HepG2 (cell line): ENCODE measurements around the gene SPTA1. TPM values are rescaled to one million over a fixed set of nuclear protein-coding genes. Genes with fewer than 3 reads are reported as not detected.

ENCODE experiments used
- ATAC-seq: fragments of 200-7000 bp; cut with Tn5 transposase; 3 replicates; pipeline ENCODE4 v1.9.1; 2020; ENCODE audit warnings: mild to moderate bottlenecking, moderate library complexity
- BruUV-seq: library from RNA; stranded (reverse); fragments of 400-500 nt; replicated peaks from 2 replicates; lab custom pipeline; 2021; lab: Mats Ljungman, UMichigan
- CTCF ChIA-PET: fragments of 300-600 bp; formaldehyde crosslinking; extraction: SDS; loops from one replicate; lab custom pipeline; 2021; ENCODE audit warnings: low total read pairs, inconsistent platforms, low intra/inter-chr PET ratio; lab: Yijun Ruan, JAX
- POLR2A ChIA-PET: fragments of 350-600 bp; sonication (Branson Sonifier 250); formaldehyde crosslinking; loops from one replicate; lab custom pipeline; 2020; ENCODE audit warnings: antibody characterized with exemption, inconsistent platforms; lab: Yijun Ruan, JAX
- DNase-seq: peaks from one replicate; pipeline ENCODE4 v3.0.0-alpha.2; 2015; ENCODE audit warnings: low spot score
- FAIRE-seq: peaks from 3 replicates; lab custom pipeline; 2011; peaks lifted over from hg19 to GRCh38; lab: Jason Lieb, UNC
- H2AFZ ChIP-seq: one replicate; pipeline ENCODE4 v1.6.1; 2011; ENCODE audit warnings: low read length, inconsistent platforms
- H3K27ac ChIP-seq: fragments of 300-600 bp; 3 replicates; pipeline ENCODE4 v1.8.0; 2011; ENCODE audit warnings: mixed run types, mild to moderate bottlenecking, mixed read lengths, low read length, inconsistent platforms; ENCODE audit not compliant: insufficient read depth; ENCODE audit errors: extremely low read length
- H3K27me3 ChIP-seq, 2 experiments: fragments of 200-600 bp in 1 of 2; 2 replicates in 1 of 2; 3 replicates in 1 of 2; pipeline versions ENCODE4 v1.6.0 to v1.8.0; 2011; ENCODE audit warnings: low read length in 2 of 2, mild to moderate bottlenecking in 2 of 2, moderate library complexity in 2 of 2, inconsistent platforms in 1 of 2; ENCODE audit not compliant: insufficient read depth in 2 of 2, control insufficient read depth in 1 of 2
- H3K36me3 ChIP-seq, 2 experiments: fragments of 200-600 bp in 1 of 2; replicated peaks in 1 of 2; 2 replicates in 1 of 2; 3 replicates in 1 of 2; pipeline versions ENCODE4 v1.5.1 to v1.8.0; 2011; ENCODE audit warnings: low read length in 2 of 2, inconsistent platforms in 1 of 2; ENCODE audit not compliant: insufficient read depth in 2 of 2, control insufficient read depth in 1 of 2
- H3K4me1 ChIP-seq: 2 replicates; pipeline ENCODE4 v1.5.1; 2012; ENCODE audit warnings: low read length, inconsistent platforms; ENCODE audit not compliant: insufficient read depth
- H3K4me2 ChIP-seq: 2 replicates; pipeline ENCODE4 v1.6.0; 2011; ENCODE audit warnings: low read depth, low read length, inconsistent platforms
- H3K4me3 ChIP-seq, 3 experiments: fragments of 200-600 bp in 1 of 3; sonication (generic), shearing (Covaris generic) in 1 of 3; replicated peaks in 1 of 3; 2 replicates each; pipeline ENCODE4 v1.5.1; 2011 to 2016; ENCODE audit warnings: low read length in 3 of 3, inconsistent platforms in 2 of 3, low read depth in 2 of 3, mild to moderate bottlenecking in 2 of 3, control low read depth in 1 of 3, mixed read lengths in 1 of 3; ENCODE audit not compliant: insufficient read depth in 1 of 3
- H3K79me2 ChIP-seq: one replicate; pipeline ENCODE4 v1.6.1; 2011; ENCODE audit warnings: low read length, inconsistent platforms; ENCODE audit not compliant: insufficient read depth
- H3K9ac ChIP-seq: 2 replicates; pipeline ENCODE4 v1.6.0; 2011; ENCODE audit warnings: mild to moderate bottlenecking, low read depth, low read length, inconsistent platforms; ENCODE audit not compliant: insufficient read depth
- H3K9me3 ChIP-seq: 2 replicates; pipeline ENCODE4 v1.5.1; 2012; ENCODE audit warnings: mild to moderate bottlenecking, low read length
- H4K20me1 ChIP-seq: 2 replicates; pipeline ENCODE4 v1.6.0; 2011; ENCODE audit warnings: inconsistent platforms, mild to moderate bottlenecking, low read length, moderate library complexity; ENCODE audit not compliant: insufficient read depth
- FOXJ3 ChIP-seq: sonication (generic); formaldehyde crosslinking; IDR thresholded peaks from 2 replicates; pipeline ENCODE4 v1.4.0; 2020; ENCODE audit warnings: missing genetic modification reagents, mild to moderate bottlenecking, borderline replicate concordance
- HES4 ChIP-seq: sonication (generic); formaldehyde crosslinking; IDR thresholded peaks from 2 replicates; pipeline ENCODE4 v1.9.0; 2021; ENCODE audit warnings: mild to moderate bottlenecking, missing genetic modification reagents, borderline replicate concordance
- RERE ChIP-seq: IDR thresholded peaks from 2 replicates; pipeline ENCODE4 v1.6.1; 2016; ENCODE audit warnings: low read depth, missing genetic modification reagents, missing compliant biosample characterization
- SMYD3 ChIP-seq: sonication (generic); formaldehyde crosslinking; IDR thresholded peaks from 2 replicates; pipeline ENCODE4 v1.8.1; 2023; ENCODE audit warnings: mild to moderate bottlenecking, missing genetic modification reagents
- TFE3 ChIP-seq: IDR thresholded peaks from 2 replicates; pipeline ENCODE4 v1.6.1; 2016
- TRIM22 ChIP-seq: fragments of 450-650 bp; IDR thresholded peaks from 2 replicates; pipeline ENCODE4 v1.6.1; 2017
- ZNF317 ChIP-seq: sonication (generic); formaldehyde crosslinking; IDR thresholded peaks from 2 replicates; pipeline ENCODE4 v1.5.0; 2020; ENCODE audit warnings: mild to moderate bottlenecking, missing genetic modification reagents
- ZNF354B ChIP-seq: sonication (generic); formaldehyde crosslinking; IDR thresholded peaks from 2 replicates; pipeline ENCODE4 v1.8.0; 2022; ENCODE audit warnings: mild to moderate bottlenecking, missing genetic modification reagents
- ZNF382 ChIP-seq: sonication (generic); formaldehyde crosslinking; IDR thresholded peaks from 2 replicates; pipeline ENCODE4 v1.5.0; 2020; ENCODE audit warnings: missing genetic modification reagents, mild to moderate bottlenecking, borderline replicate concordance
- WGBS: methylation state at CpG from one replicate; pipeline ENCODE4 v1.1.6; 2017; ENCODE audit warnings: low lambda C conversion rate; 5-methylcytosine and 5-hydroxymethylcytosine counted together
- in situ Hi-C: cut with HindIII; loops from 2 replicates; pipeline ENCODE4 v1.10.0; 2017; ENCODE audit warnings: low pct_unique_long_range_greater_than_20kb; ENCODE audit not compliant: extremely low pct_ligation_motif_present
- intact Hi-C: fragments of 100-400 bp; cut with micrococcal nuclease; formaldehyde crosslinking; loops from one replicate; pipeline ENCODE4 v1.10.0; 2022; ENCODE audit not compliant: unreplicated experiment
- polyA plus RNA-seq, 8 experiments: library from polyadenylated mRNA; depleted of rRNA in 3 of 8; stranded (reverse) in 7 of 8; unstranded in 1 of 8; fragments of >200 nt; fragmentation: Illumina TruSeq in 4 of 8; extraction: Trizol in 4 of 8; gene quantifications; 2 replicates each; pipeline versions ENCODE4 v1.2.1 to v1.2.3, GENCODE V29; 2011 to 2016; ENCODE audit warnings: low read depth in 4 of 8, missing spikeins in 1 of 8, mixed read lengths in 1 of 8; ENCODE audit not compliant: insufficient read depth in 1 of 8
- total RNA-seq, 5 experiments: library from RNA; depleted of rRNA; stranded (reverse); fragments of >200 nt; fragmentation: Illumina TruSeq; extraction: Trizol; gene quantifications; 2 replicates each; pipeline ENCODE4 v1.2.3, GENCODE V29; 2016; ENCODE audit warnings: low read depth in 1 of 5

SPTA1 gene
- total and polyA plus RNA-seq, 2 of the 13 experiments (the other 11 are each of a cell fraction or from before 2014, with no cell fraction given), result not detected

GRCh38 chr1:158583962-158584361 lies 102.6 kb downstream of the SPTA1 start:
- no peak for TF ChIP-seq HES4 (CRISPR knock-in tag)
- TF ChIP-seq ZNF317 (CRISPR knock-in tag), result no peak
- no peak for TF ChIP-seq RERE (CRISPR knock-in tag)
- TF ChIP-seq TRIM22, result no peak
- TF ChIP-seq FOXJ3 (CRISPR knock-in tag), result no peak
- no peak for TF ChIP-seq ZNF354B (CRISPR knock-in tag)
- TF ChIP-seq TFE3, result no peak
- TF ChIP-seq ZNF382, result no peak
- no peak for TF ChIP-seq SMYD3 (CRISPR knock-in tag)
- Histone ChIP-seq H3K9ac (no peak overlapping the region), H3K4me3 (no peak overlapping the region), H4K20me1 (no peaks in the 10 kb centered on the region), H2AFZ (no peak overlapping the region), H3K36me3 (no peaks in the 10 kb centered on the region), H3K79me2 (no peaks in the 10 kb centered on the region), H3K27me3 (no peaks in the 10 kb centered on the region), H3K9me3 (peaks cover 75% of the 10 kb centered on the region), H3K27ac (no peak overlapping the region), H3K4me1 (no peaks in the 10 kb centered on the region), H3K4me2 (no peak overlapping the region)
- intact Hi-C loops (no loop called here), in situ Hi-C loops (no loop called here)
- CTCF ChIA-PET, result no interaction called here
- no peak for FAIRE-seq
- POLR2A ChIA-PET, result no interaction called here
- WGBS, result 14% methylated on average over 4 of the region's 4 CpGs
- DNase-seq, result no peak
- no TSS peak for BruUV-seq
- no peak for ATAC-seq
